HEK293 (cell line): ENCODE data around the gene NAP1L4.

Experiments
- CTCF ChIA-PET: fragments of 350-600 bp; formaldehyde crosslinking; extraction: SDS; loops from one replicate; lab custom pipeline; 2021; ENCODE audit warnings: antibody characterized with exemption; lab: Yijun Ruan, JAX
- POLR2A ChIA-PET: fragments of 300-600 bp; formaldehyde crosslinking; extraction: SDS; loops from one replicate; lab custom pipeline; 2020; ENCODE audit warnings: antibody characterized with exemption, inconsistent platforms; lab: Yijun Ruan, JAX
- H3K27ac ChIP-seq: fragments of 200-500 bp; sonication (Bioruptor generic); 2 replicates; pipeline ENCODE4 v1.5.1; 2014; ENCODE audit warnings: low read depth, low read length, control low read depth, inconsistent platforms; ENCODE audit errors: extremely low read depth
- H3K36me3 ChIP-seq, 2 experiments: fragments of 200-500 bp in 1 of 2; sonication (Bioruptor generic) in 1 of 2; 1 replicate in 1 of 2; 2 replicates in 1 of 2; pipeline ENCODE4 v1.5.1; 2014 to 2017; ENCODE audit warnings: inconsistent platforms in 2 of 2, low read length in 2 of 2; ENCODE audit not compliant: control insufficient read depth in 2 of 2, insufficient read depth in 1 of 2
- H3K4me1 ChIP-seq: fragments of 200-500 bp; sonication (Bioruptor generic); 2 replicates; pipeline ENCODE4 v1.5.1; 2014; ENCODE audit warnings: mild to moderate bottlenecking, low read length, inconsistent platforms; ENCODE audit not compliant: control insufficient read depth, insufficient read depth
- H3K4me3 ChIP-seq: 2 replicates; pipeline ENCODE4 v1.5.1; 2011; ENCODE audit warnings: low read depth, mild to moderate bottlenecking, control low read depth, low read length, moderate library complexity
- H3K9me3 ChIP-seq: fragments of 200-500 bp; sonication (Bioruptor generic); 2 replicates; pipeline ENCODE4 v1.5.1; 2014; ENCODE audit warnings: low read depth, low read length, inconsistent platforms; ENCODE audit not compliant: control insufficient read depth, insufficient read depth
- IKZF3 ChIP-seq: fragments of 450-650 bp; IDR thresholded peaks from 2 replicates; pipeline ENCODE4 v1.5.0; 2018; ENCODE audit warnings: missing biosample characterization, mild to moderate bottlenecking, missing genetic modification characterization, moderate library complexity
- KLF16 ChIP-seq: fragments of 450-650 bp; formaldehyde crosslinking; IDR thresholded peaks from 2 replicates; pipeline ENCODE4 v1.5.1; 2017; ENCODE audit warnings: missing biosample characterization, missing genetic modification characterization
- RBAK ChIP-seq: fragments of 450-650 bp; formaldehyde crosslinking; IDR thresholded peaks from 2 replicates; pipeline ENCODE4 v1.5.1; 2016; ENCODE audit warnings: missing biosample characterization, missing genetic modification characterization
- WT1 ChIP-seq: fragments of 450-650 bp; formaldehyde crosslinking; IDR thresholded peaks from 2 replicates; pipeline ENCODE4 v1.5.1; 2016; ENCODE audit warnings: missing biosample characterization, missing genetic modification characterization
- YY1 ChIP-seq: fragments of 450-650 bp; formaldehyde crosslinking; IDR thresholded peaks from 2 replicates; pipeline ENCODE4 v1.5.1; 2018; ENCODE audit warnings: missing biosample characterization, missing genetic modification characterization
- ZNF175 ChIP-seq: fragments of 450-650 bp; formaldehyde crosslinking; IDR thresholded peaks from 2 replicates; pipeline ENCODE4 v1.5.1; 2016; ENCODE audit warnings: missing biosample characterization, missing genetic modification characterization
- ZNF341 ChIP-seq: fragments of 450-650 bp; formaldehyde crosslinking; IDR thresholded peaks from 2 replicates; pipeline ENCODE4; 2016; ENCODE audit warnings: low read depth, missing biosample characterization, missing genetic modification characterization
- ZNF433 ChIP-seq: fragments of 450-650 bp; formaldehyde crosslinking; IDR thresholded peaks from 2 replicates; pipeline ENCODE4 v1.5.1; 2016; ENCODE audit warnings: missing biosample characterization, missing genetic modification characterization, low read depth
- ZNF571 ChIP-seq: fragments of 450-650 bp; formaldehyde crosslinking; IDR thresholded peaks from 2 replicates; pipeline ENCODE4 v1.5.0; 2017; ENCODE audit warnings: missing biosample characterization, missing genetic modification characterization
- ZNF623 ChIP-seq: fragments of 450-650 bp; formaldehyde crosslinking; IDR thresholded peaks from 2 replicates; pipeline ENCODE4 v1.5.1; 2016; ENCODE audit warnings: missing biosample characterization, missing genetic modification characterization
- ZNF626 ChIP-seq: fragments of 450-650 bp; sonication (Bioruptor Pico); formaldehyde crosslinking; IDR thresholded peaks from 2 replicates; pipeline ENCODE4 v1.5.1; 2018; ENCODE audit warnings: missing biosample characterization, missing genetic modification characterization, inconsistent platforms
- ZNF654 ChIP-seq: fragments of 450-650 bp; formaldehyde crosslinking; IDR thresholded peaks from 2 replicates; pipeline ENCODE4 v1.5.1; 2016; ENCODE audit warnings: low read depth, missing biosample characterization, missing genetic modification characterization
- ZNF777 ChIP-seq: fragments of 450-650 bp; formaldehyde crosslinking; IDR thresholded peaks from 2 replicates; pipeline ENCODE4 v1.5.1; 2017; ENCODE audit warnings: missing biosample characterization, missing genetic modification characterization, borderline replicate concordance
- ZNF843 ChIP-seq: fragments of 450-650 bp; formaldehyde crosslinking; IDR thresholded peaks from 2 replicates; pipeline ENCODE4 v1.5.1; 2016; ENCODE audit warnings: missing biosample characterization, missing genetic modification characterization
- TF ChIP-seq, protein P1 (sequence below): fragments of 450-650 bp; formaldehyde crosslinking; IDR thresholded peaks from 2 replicates; pipeline ENCODE4 v1.5.1; 2016; ENCODE audit warnings: missing biosample characterization, missing genetic modification characterization
- TF ChIP-seq, protein P2 (sequence below): fragments of 450-650 bp; formaldehyde crosslinking; IDR thresholded peaks from 2 replicates; pipeline ENCODE4 v1.5.1; 2016; ENCODE audit warnings: missing biosample characterization, missing genetic modification characterization, borderline replicate concordance

The NAP1L4 gene

DNA sequence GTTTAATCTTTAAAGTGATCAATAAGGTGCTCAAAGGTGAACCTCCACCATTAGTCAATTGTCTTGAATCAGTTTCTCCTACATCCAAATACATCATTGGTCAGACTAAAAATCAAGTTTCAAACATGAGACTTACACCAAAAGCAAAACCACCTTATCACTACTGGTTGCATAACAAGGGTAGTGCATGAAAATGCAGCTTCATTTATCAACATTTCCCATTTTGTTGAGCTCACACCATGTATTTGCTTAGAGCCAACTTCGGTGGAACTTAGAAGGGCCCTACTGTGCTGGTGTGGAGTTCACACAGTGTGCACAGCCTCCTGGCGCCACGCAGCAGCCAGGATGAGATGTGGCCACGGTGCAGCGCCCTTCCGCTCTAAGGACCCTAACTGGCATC is 39.8 kb downstream of the NAP1L4 start:
- ChIA-PET POLR2A (no interaction called here), CTCF (interaction anchor here (0.6 to 2.3 kb wide), 3 partner anchors 23 to 647 kb away, joined by 4 to 8 read pairs (median 6); partner anchors contain the start of gene PHLDA2)
- Histone ChIP-seq H3K27ac (no peak overlapping the region), H3K36me3 (peaks cover 6 to 100% of the 10 kb centered on the region in 2 experiments; a peak in 2 of 3 replicates), H3K4me1 (no peaks in the 10 kb centered on the region), H3K4me3 (no peak overlapping the region), H3K9me3 (no peaks in the 10 kb centered on the region)
- TF ChIP-seq ZNF571 (tag by site-specific recombination) (no peak), ZNF654 (tag by site-specific recombination) (no peak), ZNF341 (tag by site-specific recombination) (no peak), KLF16 (tag by site-specific recombination) (no peak), ZNF433 (tag by site-specific recombination) (no peak), IKZF3 (tag by site-specific recombination) (no peak), ZNF843 (tag by site-specific recombination) (no peak), WT1 (tag by site-specific recombination) (no peak)

DNA sequence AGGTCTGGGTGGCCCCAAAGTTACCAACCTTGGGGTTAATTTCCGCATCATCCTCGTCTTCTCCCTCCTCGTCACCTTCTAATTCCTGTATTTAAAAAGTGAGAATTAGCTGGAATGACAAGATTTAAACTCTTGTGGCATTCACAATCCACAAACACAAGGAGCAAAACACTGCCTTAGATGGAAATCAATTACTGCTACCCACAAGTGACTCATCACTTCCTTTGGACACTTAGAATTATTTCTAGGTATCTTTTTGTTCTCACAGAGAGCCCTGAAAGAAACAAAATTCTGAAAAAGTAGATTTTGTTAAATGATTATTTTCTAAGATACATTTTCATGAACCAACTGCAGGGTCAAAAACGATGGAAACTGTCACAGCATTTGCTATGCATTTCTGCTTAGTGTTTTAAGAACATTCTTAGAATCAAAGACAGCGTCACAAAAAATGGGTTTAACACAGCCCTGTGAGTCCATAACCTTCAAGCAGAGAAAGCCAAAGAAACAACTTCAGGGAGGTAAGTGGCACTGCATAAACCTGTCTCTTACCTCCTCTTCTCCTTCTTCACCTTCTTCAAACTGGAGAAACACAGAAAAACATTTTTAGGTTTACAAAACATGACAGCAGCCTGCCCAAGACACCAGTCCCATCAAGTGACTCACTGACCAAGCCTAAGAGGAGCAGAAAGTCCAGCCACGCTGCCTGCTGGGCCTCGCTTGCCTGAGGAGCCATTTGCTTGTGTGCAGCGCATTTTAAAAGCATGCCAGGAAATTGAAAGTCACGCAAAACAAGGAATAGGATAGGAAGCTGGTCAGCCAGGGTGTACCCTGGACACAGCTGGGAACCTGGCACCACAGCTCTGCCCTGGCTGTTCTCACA is 40.7 kb downstream of the NAP1L4 start:
- H3K4me1 ChIP-seq = no peaks in the 10 kb centered on the region
- no peak overlapping the region for H3K4me3 ChIP-seq
- POLR2A ChIA-PET = no interaction called here
- H3K36me3 ChIP-seq = peaks cover 6 to 100% of the 10 kb centered on the region in 2 experiments; a peak in 2 of 3 replicates
- no peak overlapping the region for H3K27ac ChIP-seq
- H3K9me3 ChIP-seq = no peaks in the 10 kb centered on the region
- no peak for TF ChIP-seq ZNF777 (tag by site-specific recombination)
- TF ChIP-seq YY1 = no peak
- TF ChIP-seq ZNF623 = no peak
- CTCF ChIA-PET = interaction anchor here (0.5 to 2.1 kb wide), 3 partner anchors 22 to 418 kb away, joined by 7 to 8 read pairs (median 8); partner anchors contain the start of gene PHLDA2

DNA sequence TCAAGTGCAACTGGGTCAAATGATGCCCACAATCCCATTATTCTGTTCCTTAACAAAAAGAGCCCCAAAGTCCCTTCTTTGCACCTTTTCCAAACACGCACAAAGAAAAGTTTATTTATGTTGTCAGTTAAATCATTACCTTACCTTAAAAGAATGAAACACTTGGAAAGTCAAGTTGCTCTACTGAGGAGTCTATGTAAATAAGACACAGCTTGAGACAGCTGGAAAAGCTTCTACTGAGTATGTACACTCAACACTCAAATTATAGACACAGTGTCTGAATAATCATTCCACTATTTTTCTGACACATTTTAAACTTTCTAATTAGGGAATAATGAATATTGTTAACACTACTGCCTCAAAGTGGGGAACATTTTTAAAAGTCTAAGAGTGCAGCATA is 41.3 kb downstream of the NAP1L4 start:
- POLR2A ChIA-PET = no interaction called here
- Histone ChIP-seq H3K4me1 (no peaks in the 10 kb centered on the region), H3K27ac (no peak overlapping the region)
- TF ChIP-seq ZNF175 (tag by site-specific recombination) (no peak), RBAK (tag by site-specific recombination) (no peak), ZNF626 (no peak)
- TF ChIP-seq, protein P1, sequence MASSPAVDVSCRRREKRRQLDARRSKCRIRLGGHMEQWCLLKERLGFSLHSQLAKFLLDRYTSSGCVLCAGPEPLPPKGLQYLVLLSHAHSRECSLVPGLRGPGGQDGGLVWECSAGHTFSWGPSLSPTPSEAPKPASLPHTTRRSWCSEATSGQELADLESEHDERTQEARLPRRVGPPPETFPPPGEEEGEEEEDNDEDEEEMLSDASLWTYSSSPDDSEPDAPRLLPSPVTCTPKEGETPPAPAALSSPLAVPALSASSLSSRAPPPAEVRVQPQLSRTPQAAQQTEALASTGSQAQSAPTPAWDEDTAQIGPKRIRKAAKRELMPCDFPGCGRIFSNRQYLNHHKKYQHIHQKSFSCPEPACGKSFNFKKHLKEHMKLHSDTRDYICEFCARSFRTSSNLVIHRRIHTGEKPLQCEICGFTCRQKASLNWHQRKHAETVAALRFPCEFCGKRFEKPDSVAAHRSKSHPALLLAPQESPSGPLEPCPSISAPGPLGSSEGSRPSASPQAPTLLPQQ (tag by site-specific recombination) = no peak
- TF ChIP-seq, protein P2, sequence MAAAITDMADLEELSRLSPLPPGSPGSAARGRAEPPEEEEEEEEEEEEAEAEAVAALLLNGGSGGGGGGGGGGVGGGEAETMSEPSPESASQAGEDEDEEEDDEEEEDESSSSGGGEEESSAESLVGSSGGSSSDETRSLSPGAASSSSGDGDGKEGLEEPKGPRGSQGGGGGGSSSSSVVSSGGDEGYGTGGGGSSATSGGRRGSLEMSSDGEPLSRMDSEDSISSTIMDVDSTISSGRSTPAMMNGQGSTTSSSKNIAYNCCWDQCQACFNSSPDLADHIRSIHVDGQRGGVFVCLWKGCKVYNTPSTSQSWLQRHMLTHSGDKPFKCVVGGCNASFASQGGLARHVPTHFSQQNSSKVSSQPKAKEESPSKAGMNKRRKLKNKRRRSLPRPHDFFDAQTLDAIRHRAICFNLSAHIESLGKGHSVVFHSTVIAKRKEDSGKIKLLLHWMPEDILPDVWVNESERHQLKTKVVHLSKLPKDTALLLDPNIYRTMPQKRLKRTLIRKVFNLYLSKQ = no peak
- TF ChIP-seq, all 188 proteins: peak for 0
- H3K9me3 ChIP-seq = no peaks in the 10 kb centered on the region
- no peak overlapping the region for H3K4me3 ChIP-seq
- peaks cover 6 to 100% of the 10 kb centered on the region in 2 experiments; a peak in 2 of 3 replicates for H3K36me3 ChIP-seq
- CTCF ChIA-PET = interaction anchor here (0.5 to 2.1 kb wide), 2 partner anchors 353 to 418 kb away, joined by 7 to 8 read pairs; no protein-coding TSS in a partner anchor
